B cell (primary cell): ENCODE measurements around the gene ART4.

Experiments
- EZH2 ChIP-seq: IDR thresholded peaks from 2 replicates; pipeline ENCODE4 v1.6.1; 2012; ENCODE audit warnings: borderline replicate concordance, low read depth, mild to moderate bottlenecking, moderate library complexity, low read length; ENCODE audit not compliant: insufficient read depth, poor library complexity, severe bottlenecking
- TF ChIP-seq, protein P1 (sequence below): fragments of 200-600 bp; IDR thresholded peaks from one replicate; pipeline ENCODE4 v1.8.0; 2022; ENCODE audit warnings: antibody characterized with exemption, mild to moderate bottlenecking

DNA sequence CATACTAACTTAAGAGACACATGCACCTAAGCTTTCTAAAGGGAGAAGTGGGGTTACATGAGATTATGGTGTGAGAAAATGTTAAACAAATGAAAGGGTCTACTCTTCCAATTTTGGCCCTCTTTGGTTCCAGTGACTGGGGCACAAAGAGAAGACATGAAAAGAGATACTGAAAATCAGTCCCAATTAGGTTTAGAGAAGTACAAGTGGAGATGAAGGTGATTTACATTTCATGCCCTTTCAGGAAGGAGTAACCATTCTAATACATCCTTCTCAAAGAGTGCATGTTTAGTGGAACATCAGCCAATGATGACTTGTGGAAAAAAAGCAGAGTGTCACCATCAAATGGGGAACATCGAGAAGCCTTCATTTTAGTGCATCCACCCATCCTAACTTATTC lies 27.9 kb upstream of the ART4 start:
- TF ChIP-seq, protein P1, sequence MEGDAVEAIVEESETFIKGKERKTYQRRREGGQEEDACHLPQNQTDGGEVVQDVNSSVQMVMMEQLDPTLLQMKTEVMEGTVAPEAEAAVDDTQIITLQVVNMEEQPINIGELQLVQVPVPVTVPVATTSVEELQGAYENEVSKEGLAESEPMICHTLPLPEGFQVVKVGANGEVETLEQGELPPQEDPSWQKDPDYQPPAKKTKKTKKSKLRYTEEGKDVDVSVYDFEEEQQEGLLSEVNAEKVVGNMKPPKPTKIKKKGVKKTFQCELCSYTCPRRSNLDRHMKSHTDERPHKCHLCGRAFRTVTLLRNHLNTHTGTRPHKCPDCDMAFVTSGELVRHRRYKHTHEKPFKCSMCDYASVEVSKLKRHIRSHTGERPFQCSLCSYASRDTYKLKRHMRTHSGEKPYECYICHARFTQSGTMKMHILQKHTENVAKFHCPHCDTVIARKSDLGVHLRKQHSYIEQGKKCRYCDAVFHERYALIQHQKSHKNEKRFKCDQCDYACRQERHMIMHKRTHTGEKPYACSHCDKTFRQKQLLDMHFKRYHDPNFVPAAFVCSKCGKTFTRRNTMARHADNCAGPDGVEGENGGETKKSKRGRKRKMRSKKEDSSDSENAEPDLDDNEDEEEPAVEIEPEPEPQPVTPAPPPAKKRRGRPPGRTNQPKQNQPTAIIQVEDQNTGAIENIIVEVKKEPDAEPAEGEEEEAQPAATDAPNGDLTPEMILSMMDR = no peak
- no peak for TF ChIP-seq EZH2
